ENCODE results near the gene MITF. TPM values are rescaled to one million over a fixed set of nuclear protein-coding genes. Genes with fewer than 3 reads are reported as not detected.

Gene MITF, protein sequence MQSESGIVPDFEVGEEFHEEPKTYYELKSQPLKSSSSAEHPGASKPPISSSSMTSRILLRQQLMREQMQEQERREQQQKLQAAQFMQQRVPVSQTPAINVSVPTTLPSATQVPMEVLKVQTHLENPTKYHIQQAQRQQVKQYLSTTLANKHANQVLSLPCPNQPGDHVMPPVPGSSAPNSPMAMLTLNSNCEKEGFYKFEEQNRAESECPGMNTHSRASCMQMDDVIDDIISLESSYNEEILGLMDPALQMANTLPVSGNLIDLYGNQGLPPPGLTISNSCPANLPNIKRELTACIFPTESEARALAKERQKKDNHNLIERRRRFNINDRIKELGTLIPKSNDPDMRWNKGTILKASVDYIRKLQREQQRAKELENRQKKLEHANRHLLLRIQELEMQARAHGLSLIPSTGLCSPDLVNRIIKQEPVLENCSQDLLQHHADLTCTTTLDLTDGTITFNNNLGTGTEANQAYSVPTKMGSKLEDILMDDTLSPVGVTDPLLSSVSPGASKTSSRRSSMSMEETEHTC
- total RNA-seq (10 to 100 TPM; 24.3 to 29.6 TPM), polyA plus RNA-seq (ENCODE audit: insufficient read length in 6 of 6) (1 to 10 TPM; 6.2 to 8.2 (median 6.8) TPM)
- long read RNA-seq, donor 1, result 0 reads
- long read RNA-seq, donor 2, result 0 reads
- long read RNA-seq, donor 3, full-length matches to known transcripts, result 2 of 2 reads
- long read RNA-seq, donor 3, partial matches to known transcripts, result 0 of 2 reads
- long read RNA-seq, donor 3, other reads (novel, unspliced or antisense), result 0 of 2 reads
- long read RNA-seq, donor 4, full-length matches to known transcripts, result 6 of 12 reads
- long read RNA-seq, donor 4, partial matches to known transcripts, result 3 of 12 reads
- long read RNA-seq, donor 4, other reads (novel, unspliced or antisense), result 3 of 12 reads
- long read RNA-seq, donor 5, full-length matches to known transcripts, result 1 of 1 reads
- long read RNA-seq, donor 5, partial matches to known transcripts, result 0 of 1 reads
- long read RNA-seq, donor 5, other reads (novel, unspliced or antisense), result 0 of 1 reads
- long read RNA-seq, donor 6, result 0 reads
- long read RNA-seq, donor 7, full-length matches to known transcripts, result 2 of 2 reads
- long read RNA-seq, donor 7, partial matches to known transcripts, result 0 of 2 reads
- long read RNA-seq, donor 7, other reads (novel, unspliced or antisense), result 0 of 2 reads
- long read RNA-seq, donor 8, full-length matches to known transcripts, result 1 of 1 reads
- long read RNA-seq, donor 8, partial matches to known transcripts, result 0 of 1 reads
- long read RNA-seq, donor 8, other reads (novel, unspliced or antisense), result 0 of 1 reads
- long read RNA-seq, donor 9, result 0 reads
- long read RNA-seq, donor 10, full-length matches to known transcripts, result 11 of 14 reads
- long read RNA-seq, donor 10, partial matches to known transcripts, result 0 of 14 reads
- long read RNA-seq, donor 10, other reads (novel, unspliced or antisense), result 3 of 14 reads
- long read RNA-seq, donor 11, partial matches to known transcripts, result 0 of 1 reads
- long read RNA-seq, donor 11, other reads (novel, unspliced or antisense), result 0 of 1 reads
- long read RNA-seq, donor 12, full-length matches to known transcripts, result 2 of 2 reads
- long read RNA-seq, donor 12, partial matches to known transcripts, result 0 of 2 reads
- long read RNA-seq, donor 12, other reads (novel, unspliced or antisense), result 0 of 2 reads

DNA sequence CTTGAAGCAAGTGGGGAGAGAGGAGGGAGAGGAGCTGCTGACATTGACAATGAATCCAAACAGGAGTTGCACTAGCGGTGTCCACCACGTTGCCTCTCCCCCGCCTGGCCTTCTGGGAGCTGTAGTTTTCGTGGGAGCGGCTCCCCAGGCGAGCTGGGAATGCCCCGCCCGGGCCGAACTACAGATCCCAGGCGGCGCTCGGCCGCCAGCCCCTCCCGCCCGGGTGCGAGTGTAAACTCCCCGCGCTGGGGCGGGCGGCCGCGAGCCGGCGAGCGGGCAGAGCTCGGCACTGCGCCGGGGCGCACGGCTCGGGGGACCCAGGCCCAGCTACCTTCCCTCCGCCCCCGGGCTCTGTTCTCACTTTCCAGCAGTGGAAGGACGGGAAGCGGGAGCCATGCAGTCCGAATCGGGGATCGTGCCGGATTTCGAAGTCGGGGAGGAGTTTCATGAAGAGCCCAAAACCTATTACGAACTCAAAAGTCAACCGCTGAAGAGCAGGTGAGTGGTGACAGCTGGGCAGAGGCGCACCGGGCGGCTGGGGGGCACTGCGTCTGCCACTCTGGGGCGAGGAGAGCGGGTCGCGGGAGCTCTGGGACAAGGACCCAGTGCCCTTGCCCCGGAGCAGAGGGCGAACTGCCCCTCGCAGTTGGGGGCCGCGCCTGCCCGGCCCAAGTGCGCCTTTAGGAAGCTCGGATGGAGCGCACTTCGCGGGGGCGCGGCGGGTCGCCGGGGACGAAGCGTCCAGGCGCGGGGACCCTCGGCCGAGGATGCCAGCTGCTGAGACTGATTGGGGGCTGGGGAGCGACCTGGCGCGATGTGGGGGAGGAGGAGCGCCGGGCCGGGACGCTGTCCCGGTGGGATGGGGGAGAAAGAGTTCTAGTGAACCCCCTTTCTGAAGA lies at the start of gene MITF:
TSS of gene MITF (plus strand) at position 261 of the 899 bp plus-strand sequence. CDS start at position 395, 134 bp downstream.
- ATAC-seq (peak; percentile 99), DNase-seq (peak; percentile 87 to 95 (median 94))
- H3K4me3 ChIP-seq, result peak within 1 kb of the TSS; percentile 79 to 89
- H3K4me1 ChIP-seq, result peaks cover 0 to 14% of the 10 kb centered on the region in 2 donors
- intact Hi-C loops (cut with DNase I), result no loop called here
- no peaks in the 10 kb centered on the region for H3K9me3 ChIP-seq
- H3K27me3 ChIP-seq, result peaks cover 0 to 28% of the 10 kb centered on the region in 2 donors
- H3K27ac ChIP-seq, result peak within 1 kb of the TSS; percentile 66 to 74
- H3K36me3 ChIP-seq, result no peaks in the 10 kb centered on the region
- no peak for TF ChIP-seq CTCF (IDR thresholded peaks at IDR 0.05)

- Histone ChIP-seq H3K9me3 (no peaks in the 10 kb centered on the region), H3K36me3 (no peaks in the 10 kb centered on the region), H3K27ac (no peak overlapping the region), H3K27me3 (no peaks in the 10 kb centered on the region), H3K4me1 (no peaks in the 10 kb centered on the region), H3K4me3 (no peak overlapping the region)
- intact Hi-C loops (cut with DNase I), result loop anchor here in 1 of 2 donors (10.0 kb wide), 2 partner anchors 103 to 253 kb away; no protein-coding TSS in a partner anchor
- no peak for TF ChIP-seq CTCF (IDR thresholded peaks at IDR 0.05)
- ATAC-seq, result no peak
- no peak for DNase-seq
Observed at GRCh38 chr3:69691860-69692259, 47.4 kb upstream of the MITF start.

GRCh38 chr3:69692761-69693160 lies 46.5 kb upstream of the MITF start:
- ATAC-seq (no peak), DNase-seq (no peak)
- no peaks in the 10 kb centered on the region for H3K4me1 ChIP-seq
- H3K27me3 ChIP-seq, result no peaks in the 10 kb centered on the region
- H3K9me3 ChIP-seq, result no peaks in the 10 kb centered on the region
- H3K27ac ChIP-seq, result no peak overlapping the region
- H3K4me3 ChIP-seq, result no peak overlapping the region
- H3K36me3 ChIP-seq, result no peaks in the 10 kb centered on the region
- no peak for TF ChIP-seq CTCF (IDR thresholded peaks at IDR 0.05)
- intact Hi-C loops (cut with DNase I), result loop anchor here in 1 of 2 donors (10.0 kb wide), 2 partner anchors 102 to 252 kb away; no protein-coding TSS in a partner anchor

DNA sequence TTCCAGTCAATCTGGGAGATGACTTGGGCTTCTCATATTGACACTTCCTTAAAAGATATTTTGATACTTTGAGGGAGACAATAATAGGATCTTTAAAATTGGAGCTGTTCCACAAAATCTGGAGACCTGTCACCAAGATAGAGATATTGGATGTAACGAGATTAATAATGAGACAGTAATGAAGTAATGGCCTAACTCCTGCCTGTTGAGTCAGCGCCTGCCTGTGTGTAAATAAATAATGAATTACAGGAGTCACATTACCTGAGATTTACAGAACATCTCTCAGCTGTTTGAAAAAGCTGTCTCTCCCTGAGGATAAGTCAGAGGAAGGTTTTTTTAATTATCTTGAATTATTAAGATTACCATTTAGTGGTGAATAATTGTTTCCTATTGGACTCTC lies 43.8 kb upstream of the MITF start:
- H3K9me3 ChIP-seq, result peaks cover 0 to 4% of the 10 kb centered on the region in 2 donors
- intact Hi-C loops (cut with DNase I), result loop anchor here in 1 of 2 donors (10.0 kb wide), 2 partner anchors 99 to 249 kb away; no protein-coding TSS in a partner anchor
- no peaks in the 10 kb centered on the region for H3K36me3 ChIP-seq
- no peaks in the 10 kb centered on the region for H3K27me3 ChIP-seq
- no peak overlapping the region for H3K4me3 ChIP-seq
- H3K4me1 ChIP-seq, result no peaks in the 10 kb centered on the region
- no peak for ATAC-seq
- H3K27ac ChIP-seq, result no peak overlapping the region
- TF ChIP-seq CTCF (IDR thresholded peaks at IDR 0.05), result no peak
- no peak for DNase-seq

All from left lung (tissue), 14 donors.